Neutrophil (primary cell): ENCODE measurements around the gene FSTL4.

Experiments
- H3K27ac ChIP-seq: fragments of 200-600 bp; sonication (generic); 2 replicates; pipeline ENCODE4 v1.5.1; 2016; ENCODE audit warnings: mild to moderate bottlenecking, moderate library complexity
- H3K27me3 ChIP-seq: fragments of 200-600 bp; sonication (generic); 2 replicates; pipeline ENCODE4 v1.6.0; 2016; ENCODE audit warnings: mild to moderate bottlenecking
- H3K36me3 ChIP-seq: fragments of 200-600 bp; sonication (generic); 2 replicates; pipeline ENCODE4 v1.5.1; 2017
- H3K4me1 ChIP-seq, 2 experiments: fragments of 200-600 bp in 1 of 2; sonication (generic) in 1 of 2; 1 replicate in 1 of 2; 2 replicates in 1 of 2; pipeline versions ENCODE4 v1.5.1 to v1.6.1; 2013 to 2016; ENCODE audit warnings: low read depth in 1 of 2, low read length in 1 of 2, mild to moderate bottlenecking in 1 of 2, moderate library complexity in 1 of 2; ENCODE audit not compliant: control insufficient read depth in 1 of 2, insufficient read depth in 1 of 2
- H3K4me3 ChIP-seq, 2 experiments: fragments of 200-600 bp in 1 of 2; sonication (generic) in 1 of 2; 1 replicate in 1 of 2; 2 replicates in 1 of 2; pipeline ENCODE4 v1.5.1; 2013 to 2016; ENCODE audit warnings: low read depth in 1 of 2, low read length in 1 of 2, mild to moderate bottlenecking in 1 of 2, moderate library complexity in 1 of 2
- H3K9me3 ChIP-seq: fragments of 200-600 bp; sonication (generic); 2 replicates; pipeline ENCODE4 v1.5.1; 2016
- CTCF ChIP-seq: fragments of 200-600 bp; sonication (generic); IDR thresholded peaks from 2 replicates; pipeline ENCODE4 v1.5.1; 2016; ENCODE audit warnings: antibody characterized with exemption

FSTL4 gene

GRCh38 chr5:133565993-133566392 lies 46.3 kb downstream of the FSTL4 start:
- peaks cover 41% of the 10 kb centered on the region for H3K27me3 ChIP-seq
- H3K36me3 ChIP-seq = no peaks in the 10 kb centered on the region
- no peaks in the 10 kb centered on the region for H3K9me3 ChIP-seq
- H3K4me1 ChIP-seq = no peaks in the 10 kb centered on the region
- no peak overlapping the region for H3K27ac ChIP-seq
- no peak for TF ChIP-seq CTCF
- no peak overlapping the region for H3K4me3 ChIP-seq

GRCh38 chr5:133564921-133565565 lies 47.3 kb downstream of the FSTL4 start:
- Histone ChIP-seq H3K9me3 (no peaks in the 10 kb centered on the region), H3K27ac (no peak overlapping the region), H3K4me3 (no peak overlapping the region), H3K4me1 (no peaks in the 10 kb centered on the region), H3K36me3 (no peaks in the 10 kb centered on the region), H3K27me3 (peaks cover 44% of the 10 kb centered on the region)
- no peak for TF ChIP-seq CTCF

- TF ChIP-seq CTCF = no peak
- H3K27me3 ChIP-seq = peaks cover 36% of the 10 kb centered on the region
- no peak overlapping the region for H3K27ac ChIP-seq
- H3K36me3 ChIP-seq = no peaks in the 10 kb centered on the region
- no peak overlapping the region for H3K4me3 ChIP-seq
- H3K4me1 ChIP-seq = no peaks in the 10 kb centered on the region
- no peaks in the 10 kb centered on the region for H3K9me3 ChIP-seq
Measured at GRCh38 chr5:133562554-133562953, 49.8 kb downstream of the FSTL4 start.

- Histone ChIP-seq H3K4me1 (no peaks in the 10 kb centered on the region), H3K36me3 (no peaks in the 10 kb centered on the region), H3K27me3 (peaks cover 53% of the 10 kb centered on the region), H3K4me3 (no peak overlapping the region), H3K9me3 (no peaks in the 10 kb centered on the region), H3K27ac (no peak overlapping the region)
- no peak for TF ChIP-seq CTCF
Measured at GRCh38 chr5:133559960-133560359, 52.4 kb downstream of the FSTL4 start.

- TF ChIP-seq CTCF = no peak
- Histone ChIP-seq H3K27ac (no peak overlapping the region), H3K4me3 (no peak overlapping the region), H3K36me3 (no peaks in the 10 kb centered on the region), H3K9me3 (no peaks in the 10 kb centered on the region), H3K27me3 (peaks cover 47% of the 10 kb centered on the region), H3K4me1 (no peaks in the 10 kb centered on the region)
Measured at GRCh38 chr5:133556551-133556950, 55.8 kb downstream of the FSTL4 start.
